ENCODE results near the gene KIF5C.
A peak's percentile ranks its signal among the peaks of the same experiment; 100 is the strongest.

The KIF5C gene

DNA sequence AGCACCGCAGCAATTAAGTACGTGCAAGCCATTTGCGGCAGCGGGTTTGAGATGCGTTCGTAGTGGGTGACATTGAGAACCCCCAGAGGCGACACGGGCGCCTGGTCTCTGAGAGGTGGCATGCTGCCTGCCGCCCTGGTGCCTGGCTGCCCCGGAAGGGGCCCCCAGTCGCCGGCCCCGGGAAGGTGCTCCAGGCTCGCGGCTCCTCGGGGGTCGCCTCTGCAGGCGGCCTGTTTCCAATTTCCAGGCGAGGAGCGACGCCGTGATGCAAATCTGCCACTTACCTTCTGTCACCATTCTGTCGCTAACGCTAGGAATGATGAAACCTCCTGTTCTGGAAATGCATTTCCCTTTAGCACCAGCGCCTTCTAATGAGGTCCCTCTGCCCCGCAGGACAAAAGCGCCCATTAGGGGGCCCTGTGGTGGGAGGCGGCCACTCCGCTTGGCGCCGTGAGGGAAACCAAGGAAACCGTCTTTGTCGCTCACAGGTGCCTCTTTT, 13.0 kb downstream of the KIF5C start:
- Mint-ChIP-seq H3K9me3 (peaks cover 5% of the 10 kb centered on the region), H3K4me1 (peaks cover 7% of the 10 kb centered on the region), H3K27ac (no peak overlapping the region), H3K36me3 (ENCODE audit: low read depth) (peaks cover under 1% of the 10 kb centered on the region), H3K4me3 (peak overlapping the region; percentile 79 to 80 (median 79)), H3K27me3 (ENCODE audit: low read depth) (peaks cover 47% of the 10 kb centered on the region)
- TF ChIP-seq, protein P1, sequence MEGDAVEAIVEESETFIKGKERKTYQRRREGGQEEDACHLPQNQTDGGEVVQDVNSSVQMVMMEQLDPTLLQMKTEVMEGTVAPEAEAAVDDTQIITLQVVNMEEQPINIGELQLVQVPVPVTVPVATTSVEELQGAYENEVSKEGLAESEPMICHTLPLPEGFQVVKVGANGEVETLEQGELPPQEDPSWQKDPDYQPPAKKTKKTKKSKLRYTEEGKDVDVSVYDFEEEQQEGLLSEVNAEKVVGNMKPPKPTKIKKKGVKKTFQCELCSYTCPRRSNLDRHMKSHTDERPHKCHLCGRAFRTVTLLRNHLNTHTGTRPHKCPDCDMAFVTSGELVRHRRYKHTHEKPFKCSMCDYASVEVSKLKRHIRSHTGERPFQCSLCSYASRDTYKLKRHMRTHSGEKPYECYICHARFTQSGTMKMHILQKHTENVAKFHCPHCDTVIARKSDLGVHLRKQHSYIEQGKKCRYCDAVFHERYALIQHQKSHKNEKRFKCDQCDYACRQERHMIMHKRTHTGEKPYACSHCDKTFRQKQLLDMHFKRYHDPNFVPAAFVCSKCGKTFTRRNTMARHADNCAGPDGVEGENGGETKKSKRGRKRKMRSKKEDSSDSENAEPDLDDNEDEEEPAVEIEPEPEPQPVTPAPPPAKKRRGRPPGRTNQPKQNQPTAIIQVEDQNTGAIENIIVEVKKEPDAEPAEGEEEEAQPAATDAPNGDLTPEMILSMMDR (IDR thresholded peaks at IDR 0.05; ENCODE audit: unreplicated experiment in 3 of 3): no peak

DNA sequence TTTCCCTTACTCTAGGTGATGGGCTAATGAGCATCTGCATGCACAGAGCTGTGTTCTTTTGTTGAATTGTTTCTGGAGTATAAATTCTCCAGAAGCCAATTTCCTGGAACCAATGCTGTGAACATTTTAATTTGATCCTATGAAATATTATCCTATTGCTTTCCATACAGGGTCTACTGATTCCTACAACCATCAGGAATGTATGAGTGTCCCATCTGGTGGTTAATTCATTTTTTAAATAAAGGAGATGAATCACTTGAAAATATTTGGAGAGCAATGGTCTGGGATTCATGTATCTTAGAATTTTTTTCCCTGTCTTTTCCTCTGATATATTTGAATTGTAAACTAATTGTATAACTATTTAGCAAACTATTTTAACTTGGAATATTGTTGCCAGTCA, 14.0 kb downstream of the KIF5C start:
- peak overlapping the region; percentile 70 to 80 (median 75) for H3K4me3 Mint-ChIP-seq
- peaks cover 14% of the 10 kb centered on the region for H3K9me3 Mint-ChIP-seq
- TF ChIP-seq, protein P1 (IDR thresholded peaks at IDR 0.05; ENCODE audit: unreplicated experiment in 3 of 3): no peak
- peaks cover 5% of the 10 kb centered on the region for H3K36me3 Mint-ChIP-seq (ENCODE audit: low read depth)
- peaks cover 47% of the 10 kb centered on the region for H3K27me3 Mint-ChIP-seq (ENCODE audit: low read depth)
- no peak overlapping the region for H3K27ac Mint-ChIP-seq
- H3K4me1 Mint-ChIP-seq: peaks cover 7% of the 10 kb centered on the region

DNA sequence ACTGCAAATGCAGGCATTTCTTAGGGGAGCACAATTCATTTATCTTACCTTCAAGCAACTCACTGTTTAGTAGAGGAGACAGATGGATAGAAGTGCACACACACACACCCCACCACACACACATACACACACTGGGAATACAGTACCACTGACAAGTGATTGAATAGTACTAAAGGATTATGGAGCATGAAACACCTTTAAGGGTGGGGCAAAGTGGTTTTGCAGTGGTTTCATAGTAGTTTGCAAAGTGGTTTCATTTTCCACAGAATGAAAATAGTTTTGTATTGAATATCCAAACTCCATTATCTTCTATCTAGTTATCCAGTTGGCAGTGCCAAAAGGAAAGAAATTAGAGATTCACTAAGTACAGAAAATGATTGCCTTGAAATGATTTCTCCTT, 18.9 kb downstream of the KIF5C start:
- Mint-ChIP-seq H3K9me3 (peaks cover 14% of the 10 kb centered on the region), H3K27me3 (ENCODE audit: low read depth) (peaks cover 8% of the 10 kb centered on the region), H3K36me3 (ENCODE audit: low read depth) (peaks cover 5% of the 10 kb centered on the region), H3K27ac (no peak overlapping the region), H3K4me3 (no peak overlapping the region), H3K4me1 (no peaks in the 10 kb centered on the region)
- TF ChIP-seq, protein P1 (IDR thresholded peaks at IDR 0.05; ENCODE audit: unreplicated experiment in 3 of 3): no peak

DNA sequence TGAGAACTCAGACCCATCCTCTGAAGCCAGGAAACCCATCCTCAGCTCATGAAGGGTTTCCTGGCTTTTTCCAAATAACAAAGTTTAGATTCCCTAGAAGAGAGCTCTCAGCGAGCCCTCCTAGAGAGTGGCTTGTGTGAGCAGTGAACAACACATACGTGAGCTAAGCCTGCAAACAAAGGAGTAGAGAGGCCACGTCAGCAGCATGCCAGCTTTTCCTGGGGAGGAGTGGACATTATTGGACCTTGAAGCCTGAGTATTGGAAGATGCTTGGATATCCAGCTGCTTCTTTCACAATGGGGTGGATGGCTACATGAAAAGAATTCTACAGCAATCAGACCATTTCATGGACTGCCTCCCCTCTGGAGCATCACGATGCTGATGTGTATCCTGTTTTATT, 21.1 kb downstream of the KIF5C start:
- Mint-ChIP-seq H3K27me3 (ENCODE audit: low read depth) (no peaks in the 10 kb centered on the region), H3K27ac (no peak overlapping the region), H3K4me3 (no peak overlapping the region), H3K4me1 (peaks cover 9% of the 10 kb centered on the region), H3K36me3 (ENCODE audit: low read depth) (peaks cover 5% of the 10 kb centered on the region), H3K9me3 (peaks cover 14% of the 10 kb centered on the region)
- TF ChIP-seq, protein P1 (IDR thresholded peaks at IDR 0.05; ENCODE audit: unreplicated experiment in 3 of 3): no peak

DNA sequence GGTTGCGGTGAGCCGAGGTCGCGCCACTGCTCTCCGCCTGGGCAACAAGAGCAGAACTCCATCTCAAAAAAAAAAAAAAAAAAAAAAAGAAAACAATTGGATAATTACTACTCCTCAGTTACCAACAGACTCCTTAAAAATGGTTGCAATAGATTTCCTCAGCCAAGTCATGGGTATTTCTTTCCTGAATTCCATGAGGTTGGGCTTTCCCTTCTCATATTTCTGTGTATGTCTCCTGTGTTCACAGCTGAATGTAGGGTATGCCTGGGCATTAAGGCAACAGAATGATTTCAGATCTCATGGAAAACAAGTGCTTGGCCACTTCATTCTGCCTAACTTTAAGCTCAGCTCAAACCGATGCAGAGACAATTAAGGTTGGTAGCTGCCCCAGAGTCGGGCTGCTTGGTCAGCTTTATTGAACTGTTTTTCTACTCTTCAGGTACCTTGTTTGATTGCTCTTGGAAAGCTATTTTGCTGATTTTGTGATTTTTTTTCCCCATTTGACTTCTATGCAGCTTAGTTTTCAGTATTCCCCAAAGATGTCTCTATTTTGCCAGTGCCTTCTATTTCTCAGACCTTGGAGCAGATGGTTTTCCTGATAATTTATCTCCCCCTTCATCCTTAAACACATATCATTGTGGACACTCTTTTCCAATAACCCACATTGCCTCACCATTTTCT, 24.8 kb downstream of the KIF5C start:
- H3K36me3 Mint-ChIP-seq (ENCODE audit: low read depth): no peaks in the 10 kb centered on the region
- TF ChIP-seq, protein P1 (IDR thresholded peaks at IDR 0.05; ENCODE audit: unreplicated experiment in 3 of 3): no peak
- peaks cover 9% of the 10 kb centered on the region for H3K4me1 Mint-ChIP-seq
- no peak overlapping the region for H3K4me3 Mint-ChIP-seq
- no peaks in the 10 kb centered on the region for H3K27me3 Mint-ChIP-seq (ENCODE audit: low read depth)
- peak overlapping the region in 1 of 3 experiments; percentile 12 for H3K27ac Mint-ChIP-seq
- H3K9me3 Mint-ChIP-seq: no peaks in the 10 kb centered on the region

DNA sequence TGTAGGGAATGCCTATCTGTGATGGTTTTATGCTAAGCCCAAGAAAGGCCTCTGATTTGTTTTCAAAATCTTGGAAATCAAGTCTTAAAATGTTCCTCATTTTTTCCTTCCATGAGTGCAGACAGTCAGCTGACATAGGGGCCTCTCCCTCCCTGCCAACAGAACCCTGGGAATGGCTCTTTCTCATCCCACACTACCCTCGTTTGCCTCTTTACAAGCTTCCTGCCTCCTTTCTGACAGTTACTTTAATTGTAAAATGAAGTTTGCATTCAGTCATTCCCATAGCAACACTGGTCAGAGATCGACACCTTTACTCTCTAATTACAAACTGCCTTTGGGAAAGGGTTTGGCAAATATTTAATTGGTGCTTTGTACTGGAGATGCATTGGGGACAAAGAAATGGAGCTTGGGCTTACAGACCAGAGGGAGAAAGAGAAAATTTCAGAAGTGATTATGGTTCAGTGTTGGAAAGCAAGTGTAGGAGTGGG, 25.4 kb downstream of the KIF5C start:
- Mint-ChIP-seq H3K27me3 (ENCODE audit: low read depth) (no peaks in the 10 kb centered on the region), H3K4me3 (no peak overlapping the region), H3K9me3 (no peaks in the 10 kb centered on the region), H3K4me1 (peaks cover 9% of the 10 kb centered on the region), H3K36me3 (ENCODE audit: low read depth) (peaks cover 4% of the 10 kb centered on the region), H3K27ac (peak overlapping the region in 1 of 3 experiments; percentile 12)
- TF ChIP-seq, protein P1 (IDR thresholded peaks at IDR 0.05; ENCODE audit: unreplicated experiment in 3 of 3): no peak

All from nephron (organoid).